Activated CD4-positive, alpha-beta T cell treated with anti-CD3 and anti-CD28 coated beads for 36 hours (primary cell): ENCODE data around the gene OTOGL. TPM values are rescaled to one million over a fixed set of nuclear protein-coding genes. Genes with fewer than 3 reads are reported as not detected.

Experiments
- ATAC-seq: fragments of 200-7000 bp; cut with Tn5 transposase; one replicate; pipeline ENCODE4 v1.10.0; 2021; ENCODE audit warnings: mild to moderate bottlenecking, moderate library complexity
- CTCF ChIA-PET: fragments of 350-600 bp; sonication (Branson Sonifier 250); formaldehyde crosslinking; loops from one replicate; lab custom pipeline; 2021; ENCODE audit warnings: antibody characterized with exemption; lab: Charles Lee
- POLR2A ChIA-PET: fragments of 350-600 bp; sonication (Branson Sonifier 250); formaldehyde crosslinking; loops from one replicate; lab custom pipeline; 2021; ENCODE audit warnings: antibody characterized with exemption, inconsistent platforms; lab: Charles Lee
- DNase-seq: peaks from one replicate; pipeline ENCODE4 v3.0.0-alpha.2; 2020
- H3K27ac Mint-ChIP-seq: one replicate; pipeline ENCODE4 v1.8.0; 2021; ENCODE audit warnings: mixed read lengths
- H3K27me3 Mint-ChIP-seq: one replicate; pipeline ENCODE4 v1.8.0; 2021; ENCODE audit warnings: mixed read lengths
- H3K36me3 Mint-ChIP-seq: one replicate; pipeline ENCODE4 v1.8.0; 2021; ENCODE audit warnings: low read depth, mixed read lengths
- H3K4me1 Mint-ChIP-seq: one replicate; pipeline ENCODE4 v1.8.0; 2021; ENCODE audit warnings: mixed read lengths
- H3K4me3 Mint-ChIP-seq: one replicate; pipeline ENCODE4 v1.8.0; 2021; ENCODE audit warnings: mild to moderate bottlenecking, moderate library complexity, mixed read lengths
- H3K9me3 Mint-ChIP-seq: one replicate; pipeline ENCODE4 v1.8.0; 2021; ENCODE audit warnings: low read depth, mixed read lengths
- intact Hi-C, 2 experiments: fragments of 100-400 bp; cut with DNase I in 1 of 2; cut with micrococcal nuclease in 1 of 2; formaldehyde crosslinking; loops; one replicate each; pipeline versions ENCODE4 v1.14.2 to v1.15.1; 2022 to 2024; cut with DNase I, micrococcal nuclease
- total RNA-seq, 2 experiments: library from RNA; stranded (reverse); gene quantifications; one replicate each; pipeline ENCODE4 v1.2.3, GENCODE V29; 2021

The OTOGL gene
- total RNA-seq, 2 experiments from 2014 or later, result not detected

- H3K4me1 Mint-ChIP-seq, result peaks cover 13% of the 10 kb centered on the region
- ATAC-seq (no peak), DNase-seq (no peak)
- peaks cover 5% of the 10 kb centered on the region for H3K36me3 Mint-ChIP-seq
- POLR2A ChIA-PET, result no interaction called here
- intact Hi-C loops, result no loop called here
- no peak overlapping the region for H3K27ac Mint-ChIP-seq
- no peaks in the 10 kb centered on the region for H3K27me3 Mint-ChIP-seq
- no peak overlapping the region for H3K4me3 Mint-ChIP-seq
- CTCF ChIA-PET, result no interaction called here
- peaks cover 11% of the 10 kb centered on the region for H3K9me3 Mint-ChIP-seq
Observed at GRCh38 chr12:80086025-80086424, 13.3 kb upstream of the OTOGL start.

DNA sequence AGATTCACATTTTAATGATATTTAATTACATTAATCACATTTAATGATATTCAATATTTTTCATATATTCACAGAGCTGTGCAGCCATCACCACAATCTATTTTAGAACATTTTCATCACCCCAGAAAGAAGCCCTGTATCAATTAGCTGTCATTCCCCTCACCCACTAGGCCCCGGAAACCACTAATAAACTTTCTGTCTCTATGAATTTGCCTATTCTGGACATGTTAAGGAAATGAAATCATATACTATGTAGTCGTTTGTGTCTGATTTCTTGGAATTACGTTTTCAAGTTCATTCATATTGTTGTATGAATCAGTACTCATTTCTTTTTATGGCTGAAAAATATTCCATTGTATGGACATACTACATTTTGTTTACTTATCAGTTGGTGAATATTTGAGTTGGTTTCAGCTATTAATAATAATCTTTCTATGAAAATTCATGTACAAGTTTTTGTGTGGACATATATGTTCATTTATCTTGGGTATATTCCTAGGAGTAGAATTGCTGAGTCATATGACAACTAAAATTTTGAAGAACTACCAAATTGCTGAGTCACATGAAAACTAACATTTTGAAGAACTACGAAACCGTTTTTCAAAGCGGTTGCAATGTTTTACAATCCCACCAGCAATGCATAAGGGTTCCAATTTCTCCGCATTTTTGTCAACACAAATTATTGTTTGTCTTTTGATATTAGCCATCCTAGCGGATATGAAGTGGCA is 11.7 kb upstream of the OTOGL start:
- Mint-ChIP-seq H3K27ac (no peak overlapping the region), H3K27me3 (no peaks in the 10 kb centered on the region)
- intact Hi-C loops, result no loop called here

DNA sequence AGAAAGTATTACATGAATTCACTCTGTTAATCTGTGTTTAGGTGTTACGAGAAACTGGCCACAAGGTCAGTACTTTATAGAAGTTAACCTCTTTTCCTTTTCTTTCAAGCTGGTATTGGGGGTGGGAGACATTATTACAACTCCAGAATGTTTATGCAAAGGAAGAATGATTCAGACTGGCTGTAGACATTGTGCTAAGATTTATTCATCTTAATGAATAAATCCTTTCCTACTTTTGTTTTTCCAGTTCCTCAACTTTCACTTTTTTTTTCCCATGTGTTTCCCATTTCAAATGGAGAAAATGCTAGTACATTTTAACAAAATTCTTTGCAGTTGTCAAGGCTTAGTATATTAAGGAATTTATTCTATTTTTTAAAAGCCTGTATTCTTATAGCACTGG is 1.3 kb downstream of the OTOGL start:
- H3K27ac Mint-ChIP-seq, result no peak overlapping the region
- ChIA-PET CTCF (no interaction called here), POLR2A (no interaction called here)
- no peaks in the 10 kb centered on the region for H3K27me3 Mint-ChIP-seq
- H3K4me1 Mint-ChIP-seq, result no peaks in the 10 kb centered on the region
- intact Hi-C loops, result no loop called here
- DNase-seq, result no peak
- no peak for ATAC-seq
- H3K4me3 Mint-ChIP-seq, result no peak overlapping the region
- no peaks in the 10 kb centered on the region for H3K36me3 Mint-ChIP-seq
- no peaks in the 10 kb centered on the region for H3K9me3 Mint-ChIP-seq

More for the DNA sequence above, 11.7 kb upstream of the OTOGL start:
- Mint-ChIP-seq H3K4me3 (no peak overlapping the region), H3K4me1 (peaks cover 13% of the 10 kb centered on the region), H3K36me3 (peaks cover under 1% of the 10 kb centered on the region), H3K9me3 (no peaks in the 10 kb centered on the region)
- ChIA-PET POLR2A (no interaction called here), CTCF (no interaction called here)
- DNase-seq (no peak), ATAC-seq (no peak)

DNA sequence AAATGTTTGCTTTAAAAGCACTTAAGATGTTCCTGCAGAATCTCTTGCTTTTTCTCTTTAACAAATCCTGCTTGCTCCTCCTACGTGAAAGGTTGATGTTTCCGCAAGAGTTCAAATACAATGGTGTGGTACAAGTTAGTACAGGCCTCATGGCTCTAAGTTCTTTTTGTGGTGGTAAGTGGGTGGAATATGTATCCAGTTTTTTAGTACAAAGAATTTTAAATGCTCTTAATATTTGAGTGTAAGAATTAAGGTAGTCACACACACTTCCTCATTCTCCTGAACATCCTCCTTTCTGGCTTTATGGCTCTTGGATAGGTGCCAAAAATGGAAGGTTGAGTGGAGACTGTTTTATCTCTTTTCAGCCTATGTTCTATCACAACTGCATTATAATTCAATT is 1.8 kb downstream of the OTOGL start:
- H3K9me3 Mint-ChIP-seq, result no peaks in the 10 kb centered on the region

DNA sequence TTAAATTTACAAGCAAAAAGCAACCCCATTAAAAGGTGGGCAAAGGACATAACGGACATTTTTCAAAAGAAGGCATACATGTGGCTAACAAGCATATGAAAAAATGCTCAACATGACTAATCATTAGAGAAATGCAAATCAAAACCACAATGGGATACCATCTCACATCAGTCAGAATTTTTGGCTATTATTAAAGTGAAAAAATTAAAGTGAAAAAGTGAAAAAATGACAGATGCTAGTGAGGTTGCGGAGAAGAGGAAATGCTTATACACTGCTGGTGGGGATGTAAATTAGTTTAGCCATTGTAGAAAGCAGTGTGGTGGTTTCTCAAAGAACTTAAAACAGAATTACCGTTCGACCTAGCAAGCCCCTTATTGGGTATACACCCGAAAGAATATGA is 7.9 kb downstream of the OTOGL start:
- Mint-ChIP-seq H3K4me3 (no peak overlapping the region), H3K9me3 (no peaks in the 10 kb centered on the region), H3K27me3 (no peaks in the 10 kb centered on the region), H3K36me3 (no peaks in the 10 kb centered on the region), H3K4me1 (no peaks in the 10 kb centered on the region), H3K27ac (no peak overlapping the region)
- intact Hi-C loops, result no loop called here
- DNase-seq (no peak), ATAC-seq (no peak)
- POLR2A ChIA-PET, result no interaction called here
- CTCF ChIA-PET, result no interaction called here

More for the DNA sequence above, 1.8 kb downstream of the OTOGL start:
- ATAC-seq (no peak), DNase-seq (no peak)
- Mint-ChIP-seq H3K36me3 (no peaks in the 10 kb centered on the region), H3K27ac (no peak overlapping the region), H3K4me1 (no peaks in the 10 kb centered on the region), H3K27me3 (no peaks in the 10 kb centered on the region), H3K4me3 (no peak overlapping the region)
- intact Hi-C loops, result no loop called here
- POLR2A ChIA-PET, result no interaction called here
- CTCF ChIA-PET, result no interaction called here

GRCh38 chr12:80116735-80117134 is 17.4 kb downstream of the OTOGL start:
- H3K36me3 Mint-ChIP-seq, result no peaks in the 10 kb centered on the region
- intact Hi-C loops, result no loop called here
- DNase-seq, result no peak
- POLR2A ChIA-PET, result no interaction called here
- no peak for ATAC-seq
- no peak overlapping the region for H3K4me3 Mint-ChIP-seq
- peaks cover 2% of the 10 kb centered on the region for H3K27me3 Mint-ChIP-seq
- no peaks in the 10 kb centered on the region for H3K4me1 Mint-ChIP-seq
- peaks cover 12% of the 10 kb centered on the region for H3K9me3 Mint-ChIP-seq
- CTCF ChIA-PET, result no interaction called here
- H3K27ac Mint-ChIP-seq, result no peak overlapping the region

DNA sequence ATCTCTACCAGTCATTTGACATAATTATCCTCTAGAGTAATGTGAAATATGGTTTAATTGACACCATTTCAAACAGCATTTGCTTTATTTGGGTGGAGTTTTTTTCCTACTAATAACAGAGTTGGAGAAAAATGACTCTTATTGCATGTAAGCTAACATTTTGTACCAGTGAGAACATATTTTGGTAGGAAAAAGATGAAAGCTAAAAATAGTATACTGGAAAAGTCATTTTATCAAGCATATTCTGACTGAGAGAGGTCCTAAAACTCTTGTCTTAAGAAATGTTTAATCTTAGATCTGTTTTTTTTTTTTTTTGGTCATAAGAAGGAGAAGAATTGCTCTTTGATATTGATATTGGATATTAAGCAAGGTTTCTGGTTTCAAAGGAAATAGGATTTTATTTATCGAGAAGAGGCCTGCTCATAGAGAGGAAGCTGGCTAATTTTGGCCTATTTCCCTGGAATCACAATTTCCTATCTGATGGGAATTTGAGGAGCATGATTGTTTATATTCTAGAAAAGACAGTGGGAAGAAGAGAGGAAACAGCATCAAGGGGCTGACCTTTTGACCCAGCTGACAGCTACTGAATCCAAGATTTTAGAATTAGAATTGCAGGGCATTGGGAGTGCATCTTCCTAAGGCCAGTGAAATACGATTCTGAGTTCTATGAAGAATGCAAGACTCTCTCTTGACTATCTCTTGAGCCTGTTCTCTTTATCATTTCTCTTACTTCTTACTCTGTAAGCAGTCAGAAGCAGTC is 19.4 kb downstream of the OTOGL start:
- intact Hi-C loops, result no loop called here
- ATAC-seq (no peak), DNase-seq (no peak)
- Mint-ChIP-seq H3K9me3 (peaks cover 3% of the 10 kb centered on the region), H3K27me3 (peaks cover 2% of the 10 kb centered on the region), H3K4me3 (no peak overlapping the region), H3K36me3 (no peaks in the 10 kb centered on the region), H3K27ac (no peak overlapping the region), H3K4me1 (no peaks in the 10 kb centered on the region)
- CTCF ChIA-PET, result interaction anchor here (0.6 kb wide), 1 partner anchor 1221 kb away, joined by 3 read pairs; no protein-coding TSS in a partner anchor
- POLR2A ChIA-PET, result no interaction called here

- no peaks in the 10 kb centered on the region for H3K4me1 Mint-ChIP-seq
- ATAC-seq, result no peak
- intact Hi-C loops, result no loop called here
- DNase-seq, result no peak
- H3K9me3 Mint-ChIP-seq, result no peaks in the 10 kb centered on the region
- H3K36me3 Mint-ChIP-seq, result no peaks in the 10 kb centered on the region
- H3K27me3 Mint-ChIP-seq, result peaks cover 2% of the 10 kb centered on the region
- no peak overlapping the region for H3K4me3 Mint-ChIP-seq
- CTCF ChIA-PET, result no interaction called here
- H3K27ac Mint-ChIP-seq, result no peak overlapping the region
- POLR2A ChIA-PET, result no interaction called here
Observed at GRCh38 chr12:80120994-80121393, 21.7 kb downstream of the OTOGL start.

DNA sequence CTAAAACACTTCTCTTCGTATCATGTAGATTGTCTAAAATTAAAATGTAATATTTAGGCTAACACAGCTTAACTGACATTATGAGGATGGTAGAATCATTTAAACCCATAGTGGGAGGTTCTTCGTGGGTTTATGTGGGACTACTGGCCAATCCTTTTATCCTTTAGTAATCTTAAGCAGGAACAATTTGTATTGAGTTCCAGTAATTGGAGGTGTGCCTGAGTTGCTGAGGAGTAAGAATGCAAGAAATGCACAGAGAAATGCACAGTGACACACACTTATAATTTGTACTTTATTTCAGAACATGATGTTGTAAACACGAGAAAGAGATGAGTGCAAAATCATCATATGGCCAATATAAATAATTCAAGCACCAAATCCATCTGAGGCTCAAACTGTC is 22.3 kb downstream of the OTOGL start:
- ChIA-PET CTCF (no interaction called here), POLR2A (no interaction called here)
- Mint-ChIP-seq H3K27ac (no peak overlapping the region), H3K4me3 (no peak overlapping the region), H3K27me3 (peaks cover 2% of the 10 kb centered on the region), H3K9me3 (no peaks in the 10 kb centered on the region), H3K36me3 (no peaks in the 10 kb centered on the region), H3K4me1 (no peaks in the 10 kb centered on the region)
- DNase-seq (no peak), ATAC-seq (no peak)
- intact Hi-C loops, result no loop called here

DNA sequence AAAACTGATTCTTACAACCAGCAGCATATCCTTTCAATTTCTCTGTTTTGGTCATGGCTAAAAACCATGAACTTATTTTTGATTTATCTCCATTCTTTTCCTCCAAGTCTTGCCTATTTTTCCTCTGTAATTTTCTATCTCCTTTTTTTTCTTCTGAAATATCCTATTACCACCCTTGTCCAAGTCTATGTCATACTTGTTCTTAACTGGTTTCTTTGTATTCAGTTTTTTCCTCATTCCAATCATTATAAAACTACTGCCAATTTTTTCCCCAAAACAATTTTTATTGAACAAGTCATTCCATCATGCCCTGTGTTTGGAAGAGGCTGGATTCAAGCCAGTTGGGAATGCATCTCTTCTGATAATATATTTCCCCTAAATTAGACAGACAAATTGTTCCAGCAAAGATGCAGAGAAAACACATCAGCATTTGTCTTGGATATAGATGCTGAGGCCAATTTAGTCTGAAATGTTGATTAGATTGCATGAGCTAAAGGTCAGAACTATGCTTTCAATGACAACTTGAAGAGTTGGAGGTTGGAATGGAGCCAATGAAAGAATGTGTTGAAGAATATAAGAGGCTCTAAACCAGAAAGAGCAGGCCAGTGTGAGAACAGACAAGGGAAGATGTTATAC is 30.7 kb downstream of the OTOGL start:
- ChIA-PET POLR2A (no interaction called here), CTCF (interaction anchor here (1.1 kb wide), 1 partner anchor 9 kb away, joined by 3 read pairs; no protein-coding TSS in a partner anchor)
- Mint-ChIP-seq H3K4me3 (no peak overlapping the region), H3K27ac (no peak overlapping the region), H3K9me3 (no peaks in the 10 kb centered on the region), H3K4me1 (no peaks in the 10 kb centered on the region), H3K36me3 (no peaks in the 10 kb centered on the region), H3K27me3 (peaks cover 5% of the 10 kb centered on the region)
- intact Hi-C loops, result no loop called here
- DNase-seq, result no peak
- no peak for ATAC-seq

DNA sequence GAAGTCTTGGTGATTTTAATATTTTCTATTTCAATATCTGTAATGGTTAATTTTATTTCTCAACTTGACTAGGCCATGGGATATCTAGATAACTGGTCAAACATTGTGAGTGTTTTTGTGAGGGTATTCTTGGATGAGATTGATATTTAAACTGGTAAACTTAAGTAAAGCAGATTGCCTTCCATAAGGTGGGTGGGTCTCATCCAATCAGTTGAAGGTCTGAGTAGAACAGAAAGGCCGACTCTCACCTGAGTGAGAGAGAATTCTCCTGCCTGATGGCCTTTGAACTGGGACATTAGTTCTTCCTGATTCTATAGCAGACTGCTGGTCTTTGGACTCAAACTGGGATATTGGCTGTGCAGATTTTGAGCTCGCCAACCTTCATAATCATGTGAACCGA is 36.3 kb downstream of the OTOGL start:
- ChIA-PET POLR2A (interaction anchor here (0.5 kb wide), 1 partner anchor 104 kb away, joined by 5 read pairs; no protein-coding TSS in a partner anchor), CTCF (no interaction called here)
- H3K27ac Mint-ChIP-seq, result no peak overlapping the region
- H3K36me3 Mint-ChIP-seq, result no peaks in the 10 kb centered on the region
- peaks cover 6% of the 10 kb centered on the region for H3K27me3 Mint-ChIP-seq
- no peak overlapping the region for H3K4me3 Mint-ChIP-seq
- ATAC-seq (no peak), DNase-seq (no peak)
- intact Hi-C loops, result no loop called here
- no peaks in the 10 kb centered on the region for H3K4me1 Mint-ChIP-seq
- no peaks in the 10 kb centered on the region for H3K9me3 Mint-ChIP-seq
